GM21737 (cell line): ENCODE data around the gene SLC9A8.
"Not testable (repeated sequence)": the region's sequence is repeated elsewhere in the genome, so short reads cannot be mapped to it uniquely, and the experiment has no call there.

Experiments
- ATAC-seq: cut with Tn5 transposase; IDR thresholded peaks from one replicate; pipeline ENCODE4 v1.9.1; 2021; ENCODE audit warnings: mild to moderate bottlenecking, moderate library complexity; ENCODE audit not compliant: unreplicated experiment

SLC9A8 gene, protein sequence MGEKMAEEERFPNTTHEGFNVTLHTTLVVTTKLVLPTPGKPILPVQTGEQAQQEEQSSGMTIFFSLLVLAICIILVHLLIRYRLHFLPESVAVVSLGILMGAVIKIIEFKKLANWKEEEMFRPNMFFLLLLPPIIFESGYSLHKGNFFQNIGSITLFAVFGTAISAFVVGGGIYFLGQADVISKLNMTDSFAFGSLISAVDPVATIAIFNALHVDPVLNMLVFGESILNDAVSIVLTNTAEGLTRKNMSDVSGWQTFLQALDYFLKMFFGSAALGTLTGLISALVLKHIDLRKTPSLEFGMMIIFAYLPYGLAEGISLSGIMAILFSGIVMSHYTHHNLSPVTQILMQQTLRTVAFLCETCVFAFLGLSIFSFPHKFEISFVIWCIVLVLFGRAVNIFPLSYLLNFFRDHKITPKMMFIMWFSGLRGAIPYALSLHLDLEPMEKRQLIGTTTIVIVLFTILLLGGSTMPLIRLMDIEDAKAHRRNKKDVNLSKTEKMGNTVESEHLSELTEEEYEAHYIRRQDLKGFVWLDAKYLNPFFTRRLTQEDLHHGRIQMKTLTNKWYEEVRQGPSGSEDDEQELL

DNA sequence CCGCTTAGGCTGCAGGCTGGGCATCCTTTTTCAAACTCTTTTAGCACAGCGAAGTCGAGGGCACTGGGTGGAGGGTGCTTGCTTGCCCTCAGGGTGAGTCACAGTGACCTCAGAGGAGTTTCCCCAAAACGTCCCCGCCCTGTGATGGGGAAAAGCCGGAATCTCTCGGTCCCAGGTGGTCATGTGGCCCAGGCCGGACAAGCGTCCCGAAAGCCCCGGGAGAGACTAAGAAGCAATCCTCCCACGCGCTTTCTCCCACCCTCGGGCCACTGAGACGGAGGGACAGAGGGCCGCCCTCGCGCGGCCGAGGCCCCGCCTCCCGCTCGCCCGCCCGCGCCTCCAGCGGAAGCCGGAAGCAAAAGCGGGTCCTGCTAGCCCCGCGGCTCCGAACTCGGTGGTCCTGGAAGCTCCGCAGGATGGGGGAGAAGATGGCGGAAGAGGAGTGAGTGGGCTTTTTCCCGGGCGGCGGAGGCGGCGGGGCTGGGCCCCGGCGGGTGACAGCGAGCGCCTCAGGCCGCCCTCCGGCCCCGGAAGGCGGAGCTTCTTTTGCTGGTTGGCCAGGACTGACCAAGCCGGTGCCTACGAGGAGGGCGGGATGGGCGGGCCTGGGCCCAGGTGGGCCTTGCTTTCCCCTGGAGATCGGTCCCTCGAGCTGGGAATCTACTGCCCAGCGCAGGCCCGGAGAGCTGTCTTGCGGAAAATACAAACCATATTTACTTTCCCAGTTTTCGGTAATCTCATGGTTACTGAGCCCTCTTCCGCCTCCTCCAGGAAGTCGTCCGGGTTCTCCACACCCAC, at the start of gene SLC9A8:
Gene SLC9A8 (plus strand): TSS at position 322 of the 798 bp plus-strand sequence. CDS start 95 bp downstream, at position 417.
- ATAC-seq = peak; percentile 90

DNA sequence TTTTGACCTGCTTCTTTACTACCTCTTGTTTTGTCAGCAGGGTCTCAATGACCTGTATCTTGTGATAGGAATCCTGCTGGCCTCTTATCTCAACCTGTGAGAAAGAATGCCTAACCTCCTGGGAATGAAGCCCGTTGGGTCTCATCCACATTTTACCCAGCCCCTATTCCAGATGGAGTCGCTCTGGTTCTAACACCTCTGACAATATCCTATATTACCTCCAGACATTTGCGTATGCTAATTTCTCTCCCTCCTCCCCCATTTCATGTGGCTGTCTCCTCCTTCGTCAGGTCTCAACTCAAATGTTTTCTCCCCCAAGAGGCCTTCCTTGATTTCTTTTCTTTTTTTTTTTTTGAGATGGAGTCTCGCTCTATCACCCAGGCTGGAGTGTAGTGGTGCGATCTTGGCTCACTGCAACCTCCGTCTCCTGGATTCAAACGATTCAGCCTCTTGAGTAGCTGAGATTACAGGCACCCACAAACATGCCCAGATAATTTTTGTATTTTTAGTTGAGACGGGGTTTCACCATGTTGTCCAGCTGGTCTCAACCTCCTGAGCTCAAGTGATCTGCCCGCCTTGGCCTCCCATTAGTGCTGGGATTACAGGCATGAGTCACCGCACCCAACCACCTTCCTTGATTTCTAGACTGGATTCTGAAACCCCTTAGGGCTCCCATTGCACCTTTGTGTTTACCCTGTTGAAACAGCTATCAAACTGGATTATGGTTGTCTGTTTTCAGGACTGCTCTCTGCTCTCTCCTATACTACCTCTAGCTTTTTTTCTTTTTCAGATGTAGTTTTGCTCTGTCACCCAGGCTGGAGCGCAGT, 49.5 kb upstream of the SLC9A8 start:
- no peak for ATAC-seq

DNA sequence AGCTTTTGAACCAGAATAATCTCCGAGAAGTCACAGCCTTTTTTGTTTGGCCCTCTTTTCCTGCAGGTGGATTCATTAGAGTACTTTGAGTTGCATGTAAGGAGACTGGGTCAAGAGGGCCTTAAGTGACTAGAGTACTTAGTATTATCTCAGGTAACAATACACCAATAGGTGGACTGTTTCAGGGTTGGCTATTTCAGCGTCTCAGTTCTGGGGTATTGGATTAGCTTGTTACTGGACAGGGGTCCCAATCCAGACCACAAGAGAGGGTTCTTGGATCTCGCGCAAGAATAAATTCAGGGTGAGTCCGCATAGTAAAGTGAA, 47.3 kb upstream of the SLC9A8 start:
- no peak for ATAC-seq

DNA sequence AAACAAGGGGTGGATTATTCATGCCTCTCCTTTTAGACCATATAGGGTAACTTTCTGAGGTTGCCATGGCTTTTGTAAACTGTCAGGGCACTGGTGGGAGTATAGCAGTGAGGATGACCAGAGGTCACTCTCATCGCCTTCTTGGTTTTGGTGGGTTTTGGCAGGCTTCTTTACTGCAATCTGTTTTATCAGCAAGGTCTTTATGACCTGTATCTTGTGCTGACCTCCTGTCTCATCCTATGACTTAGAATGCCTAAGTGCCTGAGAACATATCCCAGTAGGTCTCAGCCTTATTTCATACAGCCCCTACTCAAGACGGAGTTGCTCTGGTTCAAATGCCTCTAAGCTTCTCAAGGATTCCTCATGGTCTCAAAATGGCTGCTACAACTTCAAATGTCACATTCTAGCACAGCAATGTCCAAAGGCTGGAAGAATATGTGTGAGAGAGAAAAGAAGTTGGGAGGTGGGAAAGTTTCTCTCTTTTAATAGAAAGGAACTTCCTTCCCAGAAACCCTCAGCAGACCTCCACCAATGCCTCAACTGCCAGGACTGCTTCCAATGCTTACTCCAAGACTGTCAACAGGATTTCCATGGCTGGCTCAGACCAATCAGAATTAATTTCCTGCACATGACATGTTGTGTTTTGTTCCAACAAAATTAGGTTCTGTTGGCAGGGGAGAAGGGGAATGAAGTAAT, 46.6 kb upstream of the SLC9A8 start:
- ATAC-seq = no peak

DNA sequence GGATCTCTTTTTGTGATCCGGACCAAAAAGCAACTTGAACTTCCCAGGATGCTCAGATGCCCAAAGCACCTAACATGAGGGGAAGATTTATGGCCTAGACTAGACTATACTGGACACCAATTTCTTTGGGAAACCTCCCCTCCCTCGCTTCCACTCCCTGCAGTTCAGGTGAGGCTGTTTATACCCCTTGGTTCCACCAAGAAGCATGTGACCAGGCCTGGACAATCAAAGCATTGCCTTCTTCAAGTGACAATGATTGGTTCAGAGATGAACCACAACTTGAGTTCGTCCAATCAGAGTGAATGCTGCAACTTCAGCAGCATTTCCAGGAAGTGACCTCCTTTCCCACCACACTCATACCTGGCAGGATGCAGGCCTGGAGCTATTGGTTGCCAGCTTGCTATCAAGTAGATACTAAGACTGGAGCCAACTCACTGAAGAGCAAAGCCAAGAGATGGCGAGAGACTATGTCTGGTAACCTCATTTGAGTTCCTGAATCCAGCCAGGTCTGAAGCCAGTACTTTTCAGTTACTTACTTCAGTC, 45.6 kb upstream of the SLC9A8 start:
- ATAC-seq = no peak

DNA sequence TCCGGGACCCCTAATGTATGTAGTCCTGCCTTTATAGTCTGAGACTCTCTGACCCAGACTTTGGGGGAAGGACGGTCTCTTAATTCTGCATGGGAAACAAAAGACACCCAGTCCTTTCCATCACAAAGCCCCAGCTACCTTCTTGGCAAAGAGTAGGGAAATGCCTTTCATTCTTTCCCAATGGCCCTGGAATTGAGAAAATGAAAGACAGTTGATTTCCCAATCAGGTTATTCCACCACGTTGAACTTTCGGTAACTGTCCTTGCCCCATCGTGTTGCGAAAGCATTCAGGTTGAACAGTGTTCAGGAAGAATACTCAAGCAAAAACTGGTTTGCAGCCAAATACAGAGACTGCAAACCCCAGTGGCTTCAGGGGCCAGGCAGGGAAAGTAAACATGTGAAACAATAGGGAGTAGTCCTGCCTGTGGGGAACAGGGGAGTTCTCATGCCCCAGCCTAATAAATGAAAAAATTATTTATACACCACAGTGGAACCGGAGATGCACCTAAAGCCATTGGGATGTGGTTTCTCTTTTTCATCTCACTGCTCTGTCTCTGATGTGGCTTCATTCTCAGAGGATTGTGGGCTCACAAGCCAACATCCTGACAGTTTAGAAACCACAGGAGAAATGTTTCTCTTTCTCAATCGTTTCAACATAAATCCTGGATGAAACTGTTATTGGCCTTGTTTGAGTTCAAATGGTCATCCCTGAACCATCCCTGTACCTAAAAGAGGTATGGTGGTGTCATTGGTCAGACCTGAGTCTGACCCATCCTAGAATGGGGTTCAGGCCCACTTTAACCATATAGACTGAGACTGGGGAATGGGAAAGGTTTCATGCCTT, 44.2 kb upstream of the SLC9A8 start:
- no peak for ATAC-seq

DNA sequence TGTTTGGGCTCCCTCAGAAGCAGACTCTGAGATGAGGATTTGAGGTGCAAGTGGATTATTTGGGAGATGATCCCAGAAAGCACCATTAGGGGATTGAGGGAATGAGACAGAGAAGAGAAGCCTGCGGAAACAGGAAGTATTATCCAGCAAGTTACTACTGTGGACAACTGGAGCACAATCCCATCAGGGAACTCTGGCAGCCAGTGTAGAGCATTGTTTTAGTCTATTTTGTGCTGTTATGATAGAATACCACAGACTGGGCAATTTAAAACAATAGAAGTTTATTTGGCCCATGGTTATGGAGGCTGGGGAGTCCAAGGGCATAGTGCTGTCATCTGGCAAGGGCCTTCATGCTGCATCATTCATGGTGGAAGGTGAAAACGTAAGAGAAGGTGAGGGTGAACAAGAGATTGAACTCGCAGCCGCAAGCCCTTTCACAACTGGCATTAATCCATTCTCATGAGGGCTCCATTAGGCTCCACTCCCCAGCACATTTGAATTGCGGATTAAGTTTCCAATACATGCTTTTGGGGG, 43.5 kb upstream of the SLC9A8 start:
- no peak for ATAC-seq

DNA sequence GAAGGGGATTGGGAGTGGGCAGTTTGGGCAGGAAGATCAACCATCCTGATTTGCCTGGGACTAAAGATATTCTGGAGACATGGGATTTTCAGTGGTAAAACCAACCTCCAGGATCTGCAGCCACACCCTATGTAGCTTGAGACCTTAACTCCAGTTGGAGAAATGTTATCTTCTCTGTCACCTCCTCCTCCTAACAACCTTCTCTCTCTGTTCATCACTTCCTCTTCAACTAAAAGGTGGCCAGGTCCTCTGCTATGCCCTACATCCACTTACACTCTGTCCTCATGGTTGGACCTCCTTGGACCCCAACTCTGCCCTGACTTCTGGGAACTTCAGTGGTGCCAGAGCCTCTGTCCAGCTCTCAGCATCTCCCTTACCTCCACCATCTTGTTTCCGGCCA, 42.0 kb upstream of the SLC9A8 start:
- ATAC-seq = no peak

DNA sequence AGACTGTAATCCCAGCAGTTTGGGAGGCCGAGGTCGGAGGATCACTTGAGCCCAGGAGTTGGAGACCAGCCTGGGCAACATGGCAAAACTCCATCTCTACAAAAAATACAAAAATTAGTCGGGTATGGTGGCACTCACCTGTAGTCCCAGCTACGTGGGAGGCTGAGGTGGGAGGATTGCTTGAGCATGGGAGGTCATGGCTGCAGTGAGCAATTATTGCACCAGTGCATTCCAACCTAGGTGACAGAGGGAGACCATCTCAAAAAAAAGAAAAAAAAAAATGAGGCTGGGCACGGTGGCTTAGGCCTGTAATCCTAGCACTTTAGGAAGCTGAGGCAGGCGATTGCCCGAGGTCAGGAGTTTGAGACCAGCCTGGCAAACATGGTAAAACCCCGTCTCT, 38.4 kb upstream of the SLC9A8 start:
- ATAC-seq = not testable (repeated sequence)

DNA sequence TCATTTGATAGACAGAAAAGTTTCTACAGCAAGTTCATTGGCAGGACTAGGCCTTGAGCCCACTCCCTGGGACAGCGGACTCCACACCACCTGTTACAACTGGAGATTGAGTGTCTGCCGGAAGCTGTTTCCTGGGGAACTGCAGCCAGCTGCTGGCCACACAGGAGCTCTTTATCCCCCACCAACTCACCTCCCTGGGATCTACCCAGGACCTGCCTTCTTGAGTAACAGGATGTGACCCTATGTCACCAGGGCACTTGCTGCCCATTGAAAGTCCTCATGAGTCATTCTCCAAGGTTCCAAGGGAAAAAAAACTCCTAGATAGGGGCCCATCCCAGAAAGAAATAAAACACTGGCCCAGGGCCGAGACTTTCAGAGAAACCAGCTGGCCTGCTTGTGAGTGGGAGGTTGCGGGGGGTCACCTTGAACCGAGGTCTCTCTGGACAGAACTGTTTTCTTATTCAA, 37.4 kb upstream of the SLC9A8 start:
- ATAC-seq = no peak

DNA sequence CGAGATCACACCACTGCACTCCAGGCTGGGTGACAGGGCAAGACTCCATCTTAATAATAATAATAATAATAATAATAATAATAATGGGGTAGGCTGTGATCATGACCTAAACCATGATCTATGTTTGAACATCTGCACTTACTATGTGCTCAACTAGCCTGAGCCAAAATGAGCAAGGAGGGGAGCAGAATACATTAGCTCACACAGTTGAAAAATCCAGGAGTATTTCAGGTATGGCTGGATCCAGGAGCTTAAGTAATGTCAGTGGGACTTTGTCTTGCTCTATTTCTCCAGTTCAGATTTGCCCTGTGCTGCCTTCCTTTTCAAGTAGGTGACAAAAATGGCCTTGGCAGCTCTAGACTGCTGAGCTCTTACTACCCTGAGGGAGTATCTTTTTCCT, 32.7 kb upstream of the SLC9A8 start:
- ATAC-seq = no peak

DNA sequence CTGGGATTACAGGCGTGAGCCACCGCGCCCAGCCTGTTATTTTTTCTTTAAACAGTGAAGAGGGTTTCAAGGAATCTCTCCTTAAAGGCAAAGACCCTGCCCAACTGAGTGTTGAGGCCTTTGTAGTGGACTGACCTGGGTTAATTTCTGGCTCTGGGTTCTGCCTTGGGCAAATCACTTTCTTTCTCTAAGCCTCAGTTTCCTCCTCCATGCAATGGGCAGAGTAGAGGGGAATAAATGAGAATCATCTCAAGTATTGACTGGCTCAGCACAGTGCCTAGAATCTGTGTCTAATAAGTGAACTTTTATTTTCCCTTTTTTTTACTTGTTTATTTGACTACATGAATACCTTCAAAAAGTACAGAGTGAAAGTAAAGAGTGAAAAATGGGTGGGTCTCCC, 31.0 kb upstream of the SLC9A8 start:
- ATAC-seq = no peak

DNA sequence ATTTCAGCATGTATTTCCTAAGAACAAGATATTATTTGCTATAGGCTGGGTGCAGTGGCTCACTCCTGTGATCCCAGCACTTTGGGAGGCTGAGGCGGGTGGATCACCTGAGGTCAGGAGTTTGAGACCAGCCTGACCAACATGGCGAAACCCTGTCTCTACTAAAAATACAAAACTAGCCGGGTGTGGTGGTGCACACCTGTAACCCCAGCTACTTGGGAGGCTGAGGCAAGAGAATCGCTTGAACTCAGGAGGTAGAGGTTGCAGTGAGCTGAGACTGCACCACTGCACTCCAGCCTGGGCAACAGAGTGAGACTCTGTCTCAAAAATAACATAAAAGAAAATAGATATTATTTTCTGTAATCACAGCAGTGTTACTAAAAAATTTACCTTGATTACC, 30.2 kb upstream of the SLC9A8 start:
- not testable (repeated sequence) for ATAC-seq

DNA sequence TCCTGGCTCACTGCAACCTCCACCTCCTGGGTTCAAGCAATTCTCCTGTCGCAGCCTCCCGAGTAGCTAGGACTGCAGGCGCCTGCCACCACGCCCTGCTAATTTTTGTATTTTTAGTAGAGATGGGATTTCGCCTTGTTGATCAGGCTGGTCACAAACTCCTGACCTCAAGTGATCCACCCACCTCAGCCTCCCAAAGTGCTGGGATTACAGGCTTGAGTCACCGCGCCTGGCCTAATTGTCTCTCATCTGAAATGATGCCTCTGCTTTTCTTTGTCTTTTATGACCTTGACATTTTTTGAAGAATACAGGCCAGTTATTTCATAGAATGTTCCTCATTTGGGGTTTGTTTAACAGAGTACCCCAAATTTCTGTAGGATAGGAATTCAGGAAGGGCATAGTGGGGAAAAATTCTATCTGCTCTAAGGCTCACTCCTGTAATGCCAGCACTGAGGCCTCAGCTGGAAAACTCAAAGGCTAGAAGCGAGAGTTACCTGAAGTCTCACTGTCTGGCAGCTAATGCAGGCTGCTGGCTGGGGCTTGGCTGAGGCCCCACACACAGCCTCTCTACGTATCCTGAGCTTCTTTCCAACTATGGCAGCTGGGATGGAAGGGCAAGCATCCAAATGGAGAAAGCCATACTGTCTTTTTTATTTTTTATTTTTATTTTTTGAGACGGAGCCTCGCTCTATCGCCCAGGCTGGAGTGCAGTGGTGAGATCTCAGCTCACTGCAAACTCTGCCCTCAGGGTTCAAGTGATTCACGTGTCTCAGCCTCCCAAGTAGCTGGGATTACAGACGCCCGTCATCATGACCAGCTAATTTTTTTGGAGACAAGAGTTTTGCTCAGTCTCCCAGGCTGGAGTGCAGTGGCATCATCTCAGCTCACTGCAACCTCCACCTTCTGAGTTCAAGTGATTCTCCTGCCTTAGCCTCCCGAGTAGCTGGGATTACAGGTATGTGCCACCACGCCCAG, 29.3 kb upstream of the SLC9A8 start:
- not testable (repeated sequence) for ATAC-seq

DNA sequence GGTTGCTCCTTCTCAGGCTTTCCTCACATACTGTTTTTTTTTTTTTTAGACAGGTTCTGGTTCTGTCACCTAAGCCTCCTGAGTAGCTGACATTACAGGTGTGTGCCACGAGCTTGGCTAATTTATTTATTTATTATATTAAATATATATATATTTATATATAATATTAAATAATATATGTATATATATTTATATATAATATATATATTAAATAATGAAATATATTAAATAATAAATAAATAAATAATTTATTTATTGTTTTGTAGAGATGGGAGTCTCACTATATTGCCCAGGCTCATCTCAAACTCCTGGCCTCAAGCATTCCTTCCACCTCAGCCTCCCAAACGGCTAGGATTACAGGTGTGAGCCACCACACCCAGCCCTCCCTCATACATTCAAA, 28.3 kb upstream of the SLC9A8 start:
- ATAC-seq = no peak

DNA sequence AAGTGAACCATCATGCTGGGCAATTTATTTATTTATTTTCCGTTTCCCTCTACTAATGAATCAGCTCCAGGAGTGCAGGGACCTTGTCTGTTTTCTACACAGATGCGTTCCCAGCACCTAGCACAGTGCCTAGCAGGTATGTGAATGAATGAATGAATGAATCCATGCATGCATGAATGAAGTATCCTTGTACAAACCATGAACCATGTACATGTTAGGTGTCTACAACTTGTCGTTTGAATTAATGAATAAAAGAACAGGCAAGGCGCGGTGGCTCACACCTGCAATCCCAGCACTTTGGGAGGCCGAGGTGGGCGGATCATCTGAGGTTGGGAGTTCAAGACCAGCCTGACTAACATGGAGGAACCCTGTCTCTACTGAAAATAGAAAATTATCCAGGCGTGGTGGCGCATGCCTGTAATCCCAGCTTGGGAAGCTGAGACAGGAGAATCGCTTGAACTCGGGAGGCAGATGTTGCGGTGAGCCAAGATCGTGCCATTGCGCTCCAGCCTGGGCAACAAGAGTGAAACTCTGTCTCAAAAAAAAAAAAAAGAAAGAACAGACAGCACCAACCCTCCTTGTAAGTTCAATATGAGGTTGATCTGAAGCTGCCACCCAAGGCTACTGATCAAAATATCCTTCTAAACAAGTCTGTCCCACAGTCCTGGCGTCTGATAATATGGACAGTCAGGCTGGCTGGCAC, 27.3 kb upstream of the SLC9A8 start:
- no peak for ATAC-seq

DNA sequence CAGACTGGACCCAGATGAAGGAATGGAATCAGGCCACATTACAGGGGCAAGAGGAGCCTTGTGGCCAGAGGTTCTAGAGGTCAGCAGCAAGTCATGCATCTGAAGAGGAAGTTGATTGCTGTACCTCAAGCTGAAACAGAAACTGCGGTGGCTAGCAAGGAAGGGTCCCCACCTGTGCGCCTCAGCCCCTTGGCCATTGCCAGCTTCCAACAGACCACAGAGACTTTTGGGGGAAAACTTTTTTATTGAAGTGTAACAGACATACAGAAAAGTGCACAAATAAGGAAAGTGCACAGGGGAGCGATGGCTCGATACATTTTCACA, 26.8 kb upstream of the SLC9A8 start:
- peak; percentile 89 for ATAC-seq
